ENCODE measurements around the gene GNAQ. TPM values are rescaled to one million over a fixed set of nuclear protein-coding genes. Genes with fewer than 3 reads are reported as not detected.
"Not testable (repeated sequence)": the region's sequence is repeated elsewhere in the genome, so short reads cannot be mapped to it uniquely, and the experiment has no call there.

Gene GNAQ
- total RNA-seq, 1 donor = 53.1 TPM

- DNase-seq (ENCODE audit: low read depth) = peak; percentile 94
- no peak overlapping the region for H3K4me3 ChIP-seq (ENCODE audit: low read depth, low read length)
- peak; percentile 22 for TF ChIP-seq CTCF (IDR thresholded peaks at IDR 0.05; ENCODE audit: insufficient read depth, low read depth, low read length)
These were observed 167.3 kb downstream of the GNAQ start for GRCh38 chr9:77864211-77864889.

- not testable (repeated sequence) for DNase-seq (ENCODE audit: low read depth); H3K4me3 ChIP-seq (ENCODE audit: low read depth, low read length)
These were observed 168.0 kb downstream of the GNAQ start for GRCh38 chr9:77863638-77864037.

GRCh38 chr9:77860953-77861352 lies 170.7 kb downstream of the GNAQ start:
- DNase-seq (ENCODE audit: low read depth); H3K4me3 ChIP-seq (ENCODE audit: low read depth, low read length): not testable (repeated sequence)

- no peak overlapping the region for H3K4me3 ChIP-seq (ENCODE audit: low read depth, low read length)
- DNase-seq (ENCODE audit: low read depth) = no peak
- no peak for TF ChIP-seq CTCF (IDR thresholded peaks at IDR 0.05; ENCODE audit: insufficient read depth, low read depth, low read length)
These were observed 173.9 kb downstream of the GNAQ start for GRCh38 chr9:77857513-77858259.

- DNase-seq (ENCODE audit: low read depth) = no peak
- no peak overlapping the region for H3K4me3 ChIP-seq (ENCODE audit: low read depth, low read length)
- no peak for TF ChIP-seq CTCF (IDR thresholded peaks at IDR 0.05; ENCODE audit: insufficient read depth, low read depth, low read length)
These were observed 175.0 kb downstream of the GNAQ start for GRCh38 chr9:77856615-77857014.

GRCh38 chr9:77854916-77855311 lies 176.7 kb downstream of the GNAQ start:
- DNase-seq (ENCODE audit: low read depth) = no peak
- TF ChIP-seq CTCF (IDR thresholded peaks at IDR 0.05; ENCODE audit: insufficient read depth, low read depth, low read length) = no peak
- no peak overlapping the region for H3K4me3 ChIP-seq (ENCODE audit: low read depth, low read length)

- no peak overlapping the region for H3K4me3 ChIP-seq (ENCODE audit: low read depth, low read length)
- TF ChIP-seq CTCF (IDR thresholded peaks at IDR 0.05; ENCODE audit: insufficient read depth, low read depth, low read length) = no peak
- DNase-seq (ENCODE audit: low read depth) = no peak
These were observed 177.2 kb downstream of the GNAQ start for GRCh38 chr9:77854258-77854915.

Data from fibroblast of villous mesenchyme (primary cell).